ENCODE results near the gene NOP53.

Gene NOP53

DNA sequence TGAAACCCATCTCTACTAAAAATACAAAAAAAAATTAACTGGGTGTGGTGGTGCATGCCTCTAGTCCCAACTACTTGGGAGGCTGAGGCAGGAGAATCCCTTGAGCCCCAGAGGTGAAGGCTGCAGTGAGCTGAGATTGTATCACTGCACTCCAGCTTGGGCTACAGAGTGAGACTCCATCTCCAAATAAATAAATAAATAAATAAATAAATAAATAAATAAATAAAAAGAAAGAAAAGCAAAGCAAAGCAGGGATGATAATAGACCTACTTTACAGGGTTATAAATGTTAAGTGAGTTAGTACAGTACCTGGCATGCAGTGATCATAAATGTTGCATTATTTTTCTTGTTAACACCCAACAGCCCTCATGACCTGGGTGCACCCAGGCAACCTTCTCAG is 30.5 kb upstream of the NOP53 start (continued):
- TF ChIP-seq, protein P1, sequence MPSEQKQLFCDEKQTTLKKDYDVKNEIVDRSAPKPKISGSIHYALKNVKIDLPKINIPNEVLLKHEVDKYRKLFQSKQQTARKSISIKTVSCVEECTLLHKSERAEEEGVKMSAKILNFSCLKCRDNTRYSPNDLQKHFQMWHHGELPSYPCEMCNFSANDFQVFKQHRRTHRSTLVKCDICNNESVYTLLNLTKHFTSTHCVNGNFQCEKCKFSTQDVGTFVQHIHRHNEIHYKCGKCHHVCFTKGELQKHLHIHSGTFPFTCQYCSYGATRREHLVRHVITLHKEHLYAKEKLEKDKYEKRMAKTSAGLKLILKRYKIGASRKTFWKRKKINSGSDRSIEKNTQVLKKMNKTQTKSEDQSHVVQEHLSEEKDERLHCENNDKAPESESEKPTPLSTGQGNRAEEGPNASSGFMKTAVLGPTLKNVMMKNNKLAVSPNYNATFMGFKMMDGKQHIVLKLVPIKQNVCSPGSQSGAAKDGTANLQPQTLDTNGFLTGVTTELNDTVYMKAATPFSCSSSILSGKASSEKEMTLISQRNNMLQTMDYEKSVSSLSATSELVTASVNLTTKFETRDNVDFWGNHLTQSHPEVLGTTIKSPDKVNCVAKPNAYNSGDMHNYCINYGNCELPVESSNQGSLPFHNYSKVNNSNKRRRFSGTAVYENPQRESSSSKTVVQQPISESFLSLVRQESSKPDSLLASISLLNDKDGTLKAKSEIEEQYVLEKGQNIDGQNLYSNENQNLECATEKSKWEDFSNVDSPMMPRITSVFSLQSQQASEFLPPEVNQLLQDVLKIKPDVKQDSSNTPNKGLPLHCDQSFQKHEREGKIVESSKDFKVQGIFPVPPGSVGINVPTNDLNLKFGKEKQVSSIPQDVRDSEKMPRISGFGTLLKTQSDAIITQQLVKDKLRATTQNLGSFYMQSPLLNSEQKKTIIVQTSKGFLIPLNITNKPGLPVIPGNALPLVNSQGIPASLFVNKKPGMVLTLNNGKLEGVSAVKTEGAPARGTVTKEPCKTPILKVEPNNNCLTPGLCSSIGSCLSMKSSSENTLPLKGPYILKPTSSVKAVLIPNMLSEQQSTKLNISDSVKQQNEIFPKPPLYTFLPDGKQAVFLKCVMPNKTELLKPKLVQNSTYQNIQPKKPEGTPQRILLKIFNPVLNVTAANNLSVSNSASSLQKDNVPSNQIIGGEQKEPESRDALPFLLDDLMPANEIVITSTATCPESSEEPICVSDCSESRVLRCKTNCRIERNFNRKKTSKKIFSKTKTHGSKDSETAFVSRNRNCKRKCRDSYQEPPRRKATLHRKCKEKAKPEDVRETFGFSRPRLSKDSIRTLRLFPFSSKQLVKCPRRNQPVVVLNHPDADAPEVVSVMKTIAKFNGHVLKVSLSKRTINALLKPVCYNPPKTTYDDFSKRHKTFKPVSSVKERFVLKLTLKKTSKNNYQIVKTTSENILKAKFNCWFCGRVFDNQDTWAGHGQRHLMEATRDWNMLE (tag by site-specific recombination; conservative IDR thresholded peaks at IDR 0.05; ENCODE audit: low read depth), result peak; percentile 85
- TF ChIP-seq ZNF19 (tag by site-specific recombination; IDR thresholded peaks at IDR 0.05; ENCODE audit: low read depth), result peak; percentile 78; the same call in 1 of the 2 replicates
- peak; percentile 73 for TF ChIP-seq ZNF623 (tag by site-specific recombination; IDR thresholded peaks at IDR 0.05)
- TF ChIP-seq ZNF202 (tag by site-specific recombination; IDR thresholded peaks at IDR 0.05; ENCODE audit: borderline replicate concordance), result 0 out of 2 replicates have a peak, but pooled peaks have one; percentile 53
- TF ChIP-seq ZNF426 (tag by site-specific recombination; IDR thresholded peaks at IDR 0.05), result peak; percentile 78
- peak; percentile 72 for TF ChIP-seq REST (tag by site-specific recombination; IDR thresholded peaks at IDR 0.05)
- 0 out of 2 replicates have a peak, but pooled peaks have one; percentile 43 for TF ChIP-seq GFI1B (tag by site-specific recombination; IDR thresholded peaks at IDR 0.05)
- peak; percentile 50; the same call in 1 of the 2 replicates for TF ChIP-seq ZNF664 (tag by site-specific recombination; IDR thresholded peaks at IDR 0.05)
- peak; percentile 48; the same call in 1 of the 2 replicates for TF ChIP-seq ZXDB (tag by site-specific recombination; IDR thresholded peaks at IDR 0.05)

GRCh38 chr19:47716270-47716937 is 28.9 kb upstream of the NOP53 start:
- Histone ChIP-seq H3K4me1 (ENCODE audit: control insufficient read depth, insufficient read depth, low read length) (peaks cover 7% of the 10 kb centered on the region; the same call in 1 of the 2 replicates), H3K27ac (ENCODE audit: extremely low read depth, low read depth, low read length) (no peak overlapping the region), H3K4me3 (ENCODE audit: low read depth, low read length) (no peak overlapping the region), H3K9me3 (ENCODE audit: control insufficient read depth, insufficient read depth, low read depth, low read length) (no peaks in the 10 kb centered on the region; the same call in 1 of the 2 replicates), H3K36me3 (ENCODE audit: control insufficient read depth in 2 of 2, insufficient read depth in 1 of 2, low read length in 2 of 2) (no peaks in the 10 kb centered on the region)
- CTCF ChIA-PET, result interaction anchor here (0.6 to 2.3 kb wide), 7 partner anchors 10 to 96 kb away, joined by 3 to 13 read pairs (median 5); no protein-coding TSS in a partner anchor
- POLR2A ChIA-PET, result interaction anchor here (0.7 to 1.1 kb wide), 3 partner anchors 7 to 27 kb away, joined by 3 to 9 read pairs (median 4); no protein-coding TSS in a partner anchor
- TF ChIP-seq ZNF404 (tag by site-specific recombination; IDR thresholded peaks at IDR 0.05), result no peak
- no peak for TF ChIP-seq ZNF138 (tag by site-specific recombination; IDR thresholded peaks at IDR 0.05; ENCODE audit: borderline replicate concordance)
- TF ChIP-seq ZNF121 (tag by site-specific recombination; IDR thresholded peaks at IDR 0.05), result no peak
- TF ChIP-seq ZNF639 (tag by site-specific recombination; IDR thresholded peaks at IDR 0.05), result no peak
- no peak for TF ChIP-seq ZNF792 (tag by site-specific recombination; IDR thresholded peaks at IDR 0.05)
- TF ChIP-seq ZNF596 (tag by site-specific recombination; IDR thresholded peaks at IDR 0.05), result no peak
- no peak for TF ChIP-seq ZNF610 (tag by site-specific recombination; IDR thresholded peaks at IDR 0.05; ENCODE audit: borderline replicate concordance)
- TF ChIP-seq ELK4 (IDR thresholded peaks at IDR 0.05; ENCODE audit: borderline replicate concordance, low read depth, low read length), result no peak
- no peak for TF ChIP-seq KLF1 (tag by site-specific recombination; IDR thresholded peaks at IDR 0.05)
- TF ChIP-seq ZNF837 (tag by site-specific recombination; IDR thresholded peaks at IDR 0.05), result no peak
- TF ChIP-seq SP7 (tag by site-specific recombination; IDR thresholded peaks at IDR 0.05), result no peak
- no peak for TF ChIP-seq ZBTB8A (tag by site-specific recombination; IDR thresholded peaks at IDR 0.05)
- TF ChIP-seq GLIS2 (tag by site-specific recombination; IDR thresholded peaks at IDR 0.05), result no peak
- TF ChIP-seq, protein P2, sequence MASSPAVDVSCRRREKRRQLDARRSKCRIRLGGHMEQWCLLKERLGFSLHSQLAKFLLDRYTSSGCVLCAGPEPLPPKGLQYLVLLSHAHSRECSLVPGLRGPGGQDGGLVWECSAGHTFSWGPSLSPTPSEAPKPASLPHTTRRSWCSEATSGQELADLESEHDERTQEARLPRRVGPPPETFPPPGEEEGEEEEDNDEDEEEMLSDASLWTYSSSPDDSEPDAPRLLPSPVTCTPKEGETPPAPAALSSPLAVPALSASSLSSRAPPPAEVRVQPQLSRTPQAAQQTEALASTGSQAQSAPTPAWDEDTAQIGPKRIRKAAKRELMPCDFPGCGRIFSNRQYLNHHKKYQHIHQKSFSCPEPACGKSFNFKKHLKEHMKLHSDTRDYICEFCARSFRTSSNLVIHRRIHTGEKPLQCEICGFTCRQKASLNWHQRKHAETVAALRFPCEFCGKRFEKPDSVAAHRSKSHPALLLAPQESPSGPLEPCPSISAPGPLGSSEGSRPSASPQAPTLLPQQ (tag by site-specific recombination; IDR thresholded peaks at IDR 0.05), result no peak
- no peak for TF ChIP-seq WT1 (tag by site-specific recombination; IDR thresholded peaks at IDR 0.05)
